Ovary (tissue), 9 donors: ENCODE data around the gene LYSMD4. TPM values are rescaled to one million over a fixed set of nuclear protein-coding genes. Genes with fewer than 3 reads are reported as not detected.
"Not testable (repeated sequence)": the region's sequence is repeated elsewhere in the genome, so short reads cannot be mapped to it uniquely, and the experiment has no call there.

Source experiments
- DNase-seq, 5 donors: peaks; one replicate each; pipeline ENCODE4 v3.0.0-alpha.2; 2019 to 2020
- H3K27ac ChIP-seq, 2 donors: fragments of 200-600 bp; one replicate each; pipeline versions ENCODE4 v1.5.1 to v1.8.0; 2019 to 2022
- H3K27me3 ChIP-seq: fragments of 200-600 bp; one replicate; pipeline ENCODE4 v1.8.0; 2022
- H3K36me3 ChIP-seq: fragments of 200-600 bp; sonication (generic); one replicate; pipeline ENCODE4 v1.5.1; 2019
- H3K4me1 ChIP-seq: one replicate; pipeline ENCODE4 v1.8.1; 2013; ENCODE audit warnings: mild to moderate bottlenecking, moderate library complexity; ENCODE audit not compliant: insufficient read depth
- H3K4me3 ChIP-seq: fragments of 200-600 bp; sonication (generic); one replicate; pipeline ENCODE4 v1.5.1; 2017
- H3K9me3 ChIP-seq, 2 donors: fragments of 200-600 bp in 1 of 2; sonication (generic) in 1 of 2; one replicate each; pipeline versions ENCODE4 v1.5.1 to v1.8.1; 2013 to 2019; ENCODE audit warnings: mild to moderate bottlenecking in 1 of 2, moderate library complexity in 1 of 2
- EP300 ChIP-seq: sonication (generic); formaldehyde crosslinking; IDR thresholded peaks from one replicate; pipeline ENCODE4 v1.6.1; 2017; ENCODE audit warnings: antibody characterized with exemption
- POLR2A ChIP-seq: fragments of 450-650 bp; IDR thresholded peaks from one replicate; pipeline ENCODE4 v1.6.1; 2017; ENCODE audit warnings: antibody characterized with exemption, mild to moderate bottlenecking, moderate library complexity
- WGBS, 3 donors: extraction: QIAGEN DNeasy Blood & Tissue Kit in 1 of 3; methylation state at CpG; one replicate each; pipeline versions ENCODE4 v1.1.5 to v1.1.7; 2013 to 2017; 5-methylcytosine and 5-hydroxymethylcytosine counted together
- intact Hi-C, 4 donors: fragments of 100-400 bp; cut with DNase I; formaldehyde crosslinking; loops; one replicate each; pipeline versions ENCODE4 v1.11.0 to v1.15.1; 2022 to 2023
- polyA plus RNA-seq, 2 donors: library from polyadenylated mRNA; stranded (reverse); fragments of 200-250 nt in 1 of 2; fragments of 350-450 nt in 1 of 2; fragmentation: Illumina TruSeq in 1 of 2; extraction: RNeasy Lipid Tissue Mini Kit (QIAGEN cat#74804) in 1 of 2; gene quantifications; one replicate each; pipeline ENCODE4 v1.2.3, GENCODE V29; 2013 to 2014
- total RNA-seq, 7 donors: library from RNA; depleted of rRNA in 2 of 7; stranded (reverse); fragments of >200 nt in 2 of 7; fragmentation: NEBNext Ultra II Directional in 3 of 7; extraction: Animal tissue kit (Norgen Biotek cat#: 25700) in 3 of 7; gene quantifications; one replicate each; pipeline versions ENCODE4 v1.1.0 to v1.2.4, GENCODE V29; 2016 to 2023
- TF ChIP-seq, protein P1 (sequence below), 3 donors: fragments of 450-650 bp in 2 of 3; fragments of 200-600 bp in 1 of 3; IDR thresholded peaks; one replicate each; pipeline versions ENCODE4 v1.5.1 to v1.8.0; 2016 to 2022; ENCODE audit warnings: antibody characterized with exemption in 3 of 3, mild to moderate bottlenecking in 1 of 3
- donor health status: DM: no; HTN: no; CAD: no; lungs with moderate emphysema.
- donor health status: DM: no; HTN: no; CAD: no.
- donor health status: Bipolar disorder and iron deficiency.
- donor health status: DM: yes; HTN: yes; CAD: no.
- donor health status: DM: no; HTN: no; CAD: no.
- donor health status: DM: yes; HTN: yes; CAD: no.

The LYSMD4 gene
- total and polyA plus RNA-seq, 9 donors: 4.9 to 12.9 (median 10.1) TPM

DNA sequence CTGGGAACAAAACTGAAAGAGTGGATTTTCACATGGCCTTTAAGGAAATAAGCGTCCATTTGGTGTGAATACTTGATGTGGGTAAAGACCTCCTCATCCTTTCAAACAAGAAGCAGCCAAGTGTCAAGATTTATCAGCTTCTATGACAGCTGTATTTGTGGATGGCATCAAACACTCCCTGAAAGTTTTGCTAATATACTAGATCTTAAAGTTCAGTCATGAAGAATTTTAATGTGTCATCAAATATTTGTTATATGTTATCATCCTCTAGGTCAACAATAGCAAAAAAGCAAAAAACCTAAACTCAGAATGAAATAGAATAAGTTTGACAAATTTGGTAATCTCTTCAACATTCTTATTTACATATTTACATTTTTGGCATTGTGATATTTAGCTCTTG, 29.1 kb upstream of the LYSMD4 start:
- no peak for DNase-seq
- no peaks in the 10 kb centered on the region for H3K36me3 ChIP-seq
- H3K4me3 ChIP-seq: no peak overlapping the region
- whole genome bisulfite sequencing, 3 donors: 90 to 100% (median 94%) methylated on average over 1 of the region's 1 CpG
- no peak overlapping the region for H3K27ac ChIP-seq
- intact Hi-C loops: no loop called here
- H3K9me3 ChIP-seq: no peaks in the 10 kb centered on the region
- TF ChIP-seq, protein P1, sequence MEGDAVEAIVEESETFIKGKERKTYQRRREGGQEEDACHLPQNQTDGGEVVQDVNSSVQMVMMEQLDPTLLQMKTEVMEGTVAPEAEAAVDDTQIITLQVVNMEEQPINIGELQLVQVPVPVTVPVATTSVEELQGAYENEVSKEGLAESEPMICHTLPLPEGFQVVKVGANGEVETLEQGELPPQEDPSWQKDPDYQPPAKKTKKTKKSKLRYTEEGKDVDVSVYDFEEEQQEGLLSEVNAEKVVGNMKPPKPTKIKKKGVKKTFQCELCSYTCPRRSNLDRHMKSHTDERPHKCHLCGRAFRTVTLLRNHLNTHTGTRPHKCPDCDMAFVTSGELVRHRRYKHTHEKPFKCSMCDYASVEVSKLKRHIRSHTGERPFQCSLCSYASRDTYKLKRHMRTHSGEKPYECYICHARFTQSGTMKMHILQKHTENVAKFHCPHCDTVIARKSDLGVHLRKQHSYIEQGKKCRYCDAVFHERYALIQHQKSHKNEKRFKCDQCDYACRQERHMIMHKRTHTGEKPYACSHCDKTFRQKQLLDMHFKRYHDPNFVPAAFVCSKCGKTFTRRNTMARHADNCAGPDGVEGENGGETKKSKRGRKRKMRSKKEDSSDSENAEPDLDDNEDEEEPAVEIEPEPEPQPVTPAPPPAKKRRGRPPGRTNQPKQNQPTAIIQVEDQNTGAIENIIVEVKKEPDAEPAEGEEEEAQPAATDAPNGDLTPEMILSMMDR (IDR thresholded peaks at IDR 0.05): no peak
- no peak for TF ChIP-seq POLR2A
- no peak for TF ChIP-seq EP300
- H3K27me3 ChIP-seq: no peaks in the 10 kb centered on the region
- H3K4me1 ChIP-seq: no peaks in the 10 kb centered on the region

DNA sequence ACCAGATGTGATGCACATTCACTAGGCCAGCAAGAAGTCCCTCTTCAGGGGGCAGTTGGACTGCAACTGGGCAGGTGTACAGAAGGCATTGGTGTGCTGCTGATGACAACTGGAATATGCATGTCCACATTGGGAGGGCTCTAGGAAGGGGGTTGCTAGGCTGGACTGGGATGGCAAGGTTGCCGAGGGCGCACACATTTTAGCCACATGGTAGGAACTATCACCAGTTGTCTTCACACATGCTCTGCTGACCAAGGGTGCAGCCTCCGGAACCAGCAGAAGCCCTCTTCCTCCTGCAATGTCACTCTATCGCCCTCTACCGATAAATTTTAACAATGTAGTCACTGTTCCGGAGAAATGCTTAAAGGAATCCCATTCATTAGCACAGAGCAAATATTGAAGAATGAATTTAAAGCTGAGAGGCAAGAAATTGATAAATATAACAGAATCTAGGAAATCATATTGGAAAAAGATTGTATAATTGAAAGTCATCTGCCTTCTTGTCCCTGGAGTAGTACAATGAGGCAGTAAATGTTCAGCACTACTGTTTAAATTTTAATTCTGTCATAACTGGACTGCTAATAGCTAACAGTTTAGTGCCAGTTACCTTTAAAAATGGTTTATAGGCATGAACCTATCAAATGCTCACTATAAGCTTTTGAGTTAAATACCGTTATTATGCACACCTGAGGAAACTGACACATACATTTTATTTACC, 22.6 kb upstream of the LYSMD4 start:
- Histone ChIP-seq H3K27me3 (no peaks in the 10 kb centered on the region), H3K4me3 (no peak overlapping the region), H3K27ac (no peak overlapping the region), H3K9me3 (no peaks in the 10 kb centered on the region), H3K36me3 (no peaks in the 10 kb centered on the region), H3K4me1 (no peaks in the 10 kb centered on the region)
- no peak for TF ChIP-seq POLR2A
- TF ChIP-seq EP300: no peak
- TF ChIP-seq, protein P1 (IDR thresholded peaks at IDR 0.05): peak; percentile 64 to 77 (median 68)
- WGBS, 3 donors: 4 to 9% (median 5%) methylated on average over 7 of the region's 7 CpGs
- intact Hi-C loops: loop anchor here in 1 of 4 donors (10.0 kb wide), 1 partner anchor 481 kb away; no protein-coding TSS in a partner anchor
- DNase-seq: peak; percentile 30 to 52 (median 50)

DNA sequence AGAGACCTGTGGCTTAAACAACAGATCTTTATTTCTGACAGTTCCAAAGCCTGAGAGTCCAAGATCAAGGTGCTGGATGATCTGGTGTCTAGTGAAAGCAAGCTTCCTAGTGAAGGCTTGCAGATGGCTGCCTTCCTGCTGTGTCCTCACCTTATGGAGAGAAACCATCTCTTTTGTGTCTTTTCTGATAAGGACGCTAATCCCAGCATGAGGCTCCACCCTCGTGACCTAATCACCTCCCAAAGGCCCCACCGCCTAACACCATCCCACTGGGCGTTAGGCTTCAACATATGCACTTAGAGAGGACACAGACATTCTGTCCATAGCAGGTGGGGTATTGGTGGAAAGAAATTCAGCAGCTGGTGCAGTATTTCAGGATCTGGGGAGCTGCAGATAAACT, 19.8 kb upstream of the LYSMD4 start:
- WGBS, 3 donors: 80 to 83% (median 82%) methylated on average over 4 of the region's 4 CpGs
- TF ChIP-seq, protein P1 (IDR thresholded peaks at IDR 0.05): no peak
- TF ChIP-seq EP300: no peak
- TF ChIP-seq POLR2A: no peak
- intact Hi-C loops: loop anchor here in 1 of 4 donors (10.0 kb wide), 1 partner anchor 478 kb away; no protein-coding TSS in a partner anchor

DNA sequence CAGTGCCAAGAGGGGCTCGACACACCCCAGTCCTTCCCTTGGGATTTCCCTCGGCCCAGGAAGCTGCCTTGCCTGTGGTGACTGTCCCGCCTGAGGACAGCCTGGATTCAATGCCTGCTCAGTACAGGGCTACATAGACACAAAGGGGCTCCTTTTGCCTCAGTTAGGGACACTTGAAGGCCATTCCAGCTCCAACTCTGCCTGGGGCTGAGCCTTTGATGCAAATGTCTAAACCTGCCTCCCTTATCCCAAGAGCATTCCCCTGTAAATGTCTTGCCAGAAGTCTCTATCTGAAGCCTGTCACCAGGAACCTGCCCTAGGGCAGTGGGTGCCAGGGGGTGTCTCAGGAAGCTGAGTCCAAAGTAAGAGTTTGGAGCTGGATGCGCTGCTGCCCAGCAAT, 19.3 kb upstream of the LYSMD4 start:
- Histone ChIP-seq H3K27ac (no peak overlapping the region), H3K4me1 (no peaks in the 10 kb centered on the region), H3K9me3 (no peaks in the 10 kb centered on the region), H3K27me3 (no peaks in the 10 kb centered on the region), H3K4me3 (no peak overlapping the region), H3K36me3 (no peaks in the 10 kb centered on the region)
- 78 to 86% (median 86%) methylated on average over 4 of the region's 4 CpGs for WGBS, 3 donors
- intact Hi-C loops: loop anchor here in 1 of 4 donors (10.0 kb wide), 1 partner anchor 478 kb away; no protein-coding TSS in a partner anchor
- TF ChIP-seq POLR2A (no peak), EP300 (no peak)
- TF ChIP-seq, protein P1 (IDR thresholded peaks at IDR 0.05): no peak
- DNase-seq: no peak

More for the DNA sequence above, 19.8 kb upstream of the LYSMD4 start:
- no peaks in the 10 kb centered on the region for H3K27me3 ChIP-seq
- H3K9me3 ChIP-seq: no peaks in the 10 kb centered on the region
- H3K4me1 ChIP-seq: no peaks in the 10 kb centered on the region
- no peak overlapping the region for H3K27ac ChIP-seq
- no peak overlapping the region for H3K4me3 ChIP-seq
- no peak for DNase-seq
- H3K36me3 ChIP-seq: no peaks in the 10 kb centered on the region

DNA sequence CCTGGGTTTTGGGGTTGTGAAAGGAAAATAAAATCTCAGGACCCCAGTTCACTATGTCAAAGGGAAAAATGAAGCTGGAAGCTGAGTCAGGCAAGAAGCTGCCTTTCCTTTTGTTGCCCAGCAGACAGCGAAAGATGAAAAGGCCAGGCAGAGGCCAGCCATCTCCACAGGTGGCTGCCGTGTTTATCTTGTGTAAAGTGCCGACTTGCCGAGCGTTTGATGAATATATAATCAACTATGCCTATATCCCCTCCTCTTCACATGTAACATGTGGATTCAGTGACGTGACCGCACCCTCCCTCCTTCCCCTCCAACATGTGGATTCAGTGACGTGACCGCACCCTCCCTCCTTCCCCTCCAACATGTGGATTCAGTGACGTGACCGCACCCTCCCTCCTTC, 17.1 kb upstream of the LYSMD4 start:
- not testable (repeated sequence) for H3K27me3 ChIP-seq, H3K36me3 ChIP-seq, DNase-seq, H3K4me3 ChIP-seq, H3K27ac ChIP-seq, H3K4me1 ChIP-seq, H3K9me3 ChIP-seq
- intact Hi-C loops: loop anchor here in 1 of 4 donors (10.0 kb wide), 1 partner anchor 476 kb away; no protein-coding TSS in a partner anchor
- WGBS, 3 donors: 86 to 94% (median 93%) methylated on average over 11 of the region's 11 CpGs
